ENCODE data around the gene DARS2. TPM values are rescaled to one million over a fixed set of nuclear protein-coding genes. Genes with fewer than 3 reads are reported as not detected.
A peak's percentile ranks its signal among the peaks of the same experiment; 100 is the strongest.

DARS2 gene
- total RNA-seq, 1 donor from 2014 or later = 26.0 TPM

- ATAC-seq (ENCODE audit: low read depth) = no peak
- Mint-ChIP-seq H3K27ac (no peak overlapping the region), H3K4me1 (peaks cover 20% of the 10 kb centered on the region), H3K4me3 (no peak overlapping the region), H3K36me3 (ENCODE audit: low read depth) (peaks cover 22% of the 10 kb centered on the region), H3K9me3 (no peaks in the 10 kb centered on the region), H3K27me3 (no peaks in the 10 kb centered on the region)
- POLR2A ChIA-PET = no interaction called here
- DNase-seq = no peak
- intact Hi-C loops (cut with micrococcal nuclease) = loop anchor here (5.0 to 10.0 kb wide), 2 partner anchors 564 to 923 kb away; no protein-coding TSS in a partner anchor
- CTCF ChIA-PET = no interaction called here
- no peak for TF ChIP-seq CTCF (IDR thresholded peaks at IDR 0.05)
Measured at GRCh38 chr1:173821680-173822079, 2.8 kb upstream of the DARS2 start.

- intact Hi-C loops (cut with micrococcal nuclease) = loop anchor here (1.0 to 10.0 kb wide), 13 partner anchors 44 to 1292 kb away; partner anchors contain the start of genes CACYBP, KLHL20, PRDX6 and RABGAP1L
- peaks cover 28% of the 10 kb centered on the region for H3K4me1 Mint-ChIP-seq
- peaks cover 22% of the 10 kb centered on the region for H3K36me3 Mint-ChIP-seq (ENCODE audit: low read depth)
- TF ChIP-seq CTCF (IDR thresholded peaks at IDR 0.05) = no peak
- ChIA-PET CTCF (interaction anchor here (0.6 to 3.1 kb wide), 5 partner anchors 393 to 1079 kb away, joined by 3 to 32 read pairs (median 8); no protein-coding TSS in a partner anchor), POLR2A (interaction anchor here (0.6 to 3.6 kb wide), 17 partner anchors 38 to 1291 kb away, joined by 3 to 49 read pairs (median 5); partner anchors contain the start of genes GAS5, KLHL20, PRDX6 and RC3H1)
- peak overlapping the region; percentile 95 for H3K4me3 Mint-ChIP-seq
- H3K27me3 Mint-ChIP-seq = no peaks in the 10 kb centered on the region
- ATAC-seq (ENCODE audit: low read depth) (peak; percentile 36), DNase-seq (no peak)
- peak overlapping the region; percentile 97 for H3K27ac Mint-ChIP-seq
- no peaks in the 10 kb centered on the region for H3K9me3 Mint-ChIP-seq
Measured at GRCh38 chr1:173823781-173824314, 625 bp upstream of the DARS2 start.

GRCh38 chr1:173827611-173828010, 3.1 kb downstream of the DARS2 start:
- no peak overlapping the region for H3K27ac Mint-ChIP-seq
- no peak for ATAC-seq (ENCODE audit: low read depth)
- peaks cover 43% of the 10 kb centered on the region for H3K36me3 Mint-ChIP-seq (ENCODE audit: low read depth)
- CTCF ChIA-PET = interaction anchor here (0.7 to 1.8 kb wide), 4 partner anchors 9 to 1049 kb away, joined by 3 to 6 read pairs (median 4); no protein-coding TSS in a partner anchor
- TF ChIP-seq CTCF (IDR thresholded peaks at IDR 0.05) = no peak
- H3K4me3 Mint-ChIP-seq = no peak overlapping the region
- POLR2A ChIA-PET = interaction anchor here (0.6 kb wide), 1 partner anchor 27 kb away, joined by 3 read pairs; no protein-coding TSS in a partner anchor
- no peaks in the 10 kb centered on the region for H3K9me3 Mint-ChIP-seq
- DNase-seq = no peak
- H3K27me3 Mint-ChIP-seq = no peaks in the 10 kb centered on the region
- intact Hi-C loops (cut with micrococcal nuclease) = loop anchor here (10.0 kb wide), 1 partner anchor 917 kb away; no protein-coding TSS in a partner anchor
- H3K4me1 Mint-ChIP-seq = peaks cover 28% of the 10 kb centered on the region

GRCh38 chr1:173832748-173833147, 8.3 kb downstream of the DARS2 start:
- Mint-ChIP-seq H3K9me3 (no peaks in the 10 kb centered on the region), H3K4me3 (no peak overlapping the region), H3K27me3 (no peaks in the 10 kb centered on the region), H3K27ac (no peak overlapping the region), H3K4me1 (peaks cover 3% of the 10 kb centered on the region), H3K36me3 (ENCODE audit: low read depth) (peaks cover 54% of the 10 kb centered on the region)
- intact Hi-C loops (cut with micrococcal nuclease) = no loop called here
- POLR2A ChIA-PET = no interaction called here
- CTCF ChIA-PET = no interaction called here
- TF ChIP-seq CTCF (IDR thresholded peaks at IDR 0.05) = no peak
- DNase-seq (no peak), ATAC-seq (ENCODE audit: low read depth) (no peak)

GRCh38 chr1:173852105-173852504, 27.6 kb downstream of the DARS2 start:
- TF ChIP-seq CTCF (IDR thresholded peaks at IDR 0.05) = no peak
- Mint-ChIP-seq H3K4me1 (no peaks in the 10 kb centered on the region), H3K27ac (no peak overlapping the region), H3K27me3 (no peaks in the 10 kb centered on the region), H3K4me3 (no peak overlapping the region), H3K9me3 (no peaks in the 10 kb centered on the region), H3K36me3 (ENCODE audit: low read depth) (peaks cover 63% of the 10 kb centered on the region)
- ATAC-seq (ENCODE audit: low read depth) (no peak), DNase-seq (no peak)
- ChIA-PET CTCF (interaction anchor here (1.8 kb wide), 1 partner anchor 422 kb away, joined by 5 read pairs; no protein-coding TSS in a partner anchor), POLR2A (interaction anchor here (0.7 to 1.2 kb wide), 2 partner anchors 8 to 1416 kb away, joined by 3 read pairs; no protein-coding TSS in a partner anchor)
- intact Hi-C loops (cut with micrococcal nuclease) = no loop called here

Data from activated B cell treated with CpG ODN at 0.5 μM for 24 hours (primary cell).